Measurements from ENCODE around the gene AGL.

The AGL gene

GRCh38 chr1:99849744-99850458 lies at the start of gene AGL:
Gene AGL, plus strand, starts transcription at chr1:99850361. Its CDS starts 682 bp downstream, at chr1:99851043.
- in situ Hi-C loops (cut with HindIII; ENCODE audit: low sequenced_read_pairs): no loop called here
- peak; percentile 72 for DNase-seq (ENCODE audit: low read depth, low spot score)
- H3K4me3 ChIP-seq (ENCODE audit: low read depth, low read length): peak within 1 kb of the TSS; percentile 85
- TF ChIP-seq CTCF (IDR thresholded peaks at IDR 0.05; ENCODE audit: low read depth, low read length): no peak

- H3K4me3 ChIP-seq (ENCODE audit: low read depth, low read length): no peak overlapping the region
- in situ Hi-C loops (cut with HindIII; ENCODE audit: low sequenced_read_pairs): no loop called here
- TF ChIP-seq CTCF (IDR thresholded peaks at IDR 0.05; ENCODE audit: low read depth, low read length): no peak
Measured at GRCh38 chr1:99801584-99801983, 48.6 kb upstream of the AGL start.

DNA sequence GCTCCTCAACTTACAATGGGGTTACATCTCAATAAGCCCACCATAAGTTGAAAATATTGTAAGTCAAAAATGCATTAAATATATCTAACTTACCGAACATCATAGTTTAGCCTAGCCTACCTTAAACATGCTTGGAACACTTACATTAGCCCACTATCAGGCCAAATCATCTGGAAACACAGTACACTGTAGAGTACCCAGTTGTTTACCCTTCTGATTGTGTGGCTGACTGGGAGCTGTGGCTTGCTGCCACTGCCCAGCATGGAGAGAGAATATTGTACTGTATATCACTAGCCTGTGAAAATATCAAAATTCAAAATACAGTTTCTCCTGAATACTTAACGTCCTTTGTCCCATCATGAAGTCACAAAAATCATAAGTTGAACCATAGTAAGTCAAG lies 43.3 kb upstream of the AGL start:
- no peak for TF ChIP-seq CTCF (IDR thresholded peaks at IDR 0.05; ENCODE audit: low read depth, low read length)
- no peak for DNase-seq (ENCODE audit: low read depth, low spot score)
- in situ Hi-C loops (cut with HindIII; ENCODE audit: low sequenced_read_pairs): no loop called here
- no peak overlapping the region for H3K4me3 ChIP-seq (ENCODE audit: low read depth, low read length)

More at GRCh38 chr1:99801584-99801983, 48.6 kb upstream of the AGL start:
- no peak for DNase-seq (ENCODE audit: low read depth, low spot score)

GRCh38 chr1:99808391-99809115 lies 41.6 kb upstream of the AGL start:
- peak; percentile 40 for TF ChIP-seq CTCF (IDR thresholded peaks at IDR 0.05; ENCODE audit: low read depth, low read length)
- peak; percentile 90 for DNase-seq (ENCODE audit: low read depth, low spot score)
- H3K4me3 ChIP-seq (ENCODE audit: low read depth, low read length): no peak overlapping the region
- in situ Hi-C loops (cut with HindIII; ENCODE audit: low sequenced_read_pairs): no loop called here

DNA sequence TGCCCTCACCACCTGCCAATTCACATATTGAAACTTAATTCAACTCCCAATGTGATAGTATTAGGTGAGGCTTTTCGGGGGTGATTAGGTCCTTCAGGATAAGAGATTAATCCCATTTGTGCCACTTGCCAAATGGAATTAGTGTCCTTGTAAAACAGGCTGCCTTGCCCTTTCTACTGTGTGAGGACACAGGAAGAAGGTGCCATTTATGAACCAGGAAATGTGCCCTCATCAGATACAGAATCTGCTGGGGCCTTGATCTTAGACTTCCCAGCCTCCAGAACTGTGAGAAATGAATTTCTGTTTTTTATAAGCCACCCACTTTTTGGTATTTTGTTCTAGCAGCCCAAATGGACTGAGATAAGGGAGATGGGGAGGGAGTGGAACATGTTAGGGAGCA lies 39.1 kb upstream of the AGL start:
- DNase-seq (ENCODE audit: low read depth, low spot score): no peak
- H3K4me3 ChIP-seq (ENCODE audit: low read depth, low read length): no peak overlapping the region
- TF ChIP-seq CTCF (IDR thresholded peaks at IDR 0.05; ENCODE audit: low read depth, low read length): no peak
- in situ Hi-C loops (cut with HindIII; ENCODE audit: low sequenced_read_pairs): no loop called here

DNA sequence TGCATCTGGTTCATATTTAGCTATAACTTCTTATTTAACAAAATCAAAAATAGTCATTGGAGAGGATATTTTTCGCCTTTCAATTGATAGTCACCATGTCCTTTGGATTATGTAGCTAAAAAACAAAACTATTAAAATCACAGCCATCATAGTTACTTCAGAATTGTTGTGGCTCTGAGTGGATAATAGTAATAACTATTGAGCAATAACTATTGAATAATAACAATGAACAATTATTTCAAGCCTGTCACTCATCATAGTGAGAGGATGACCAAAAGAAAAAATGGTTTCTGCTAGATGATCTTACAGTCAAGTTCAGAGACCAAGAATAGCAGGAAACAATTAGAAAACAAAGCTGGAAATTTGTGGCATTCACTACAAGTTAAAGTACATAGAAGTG lies 38.4 kb upstream of the AGL start:
- DNase-seq (ENCODE audit: low read depth, low spot score): no peak
- in situ Hi-C loops (cut with HindIII; ENCODE audit: low sequenced_read_pairs): no loop called here
- H3K4me3 ChIP-seq (ENCODE audit: low read depth, low read length): no peak overlapping the region
- no peak for TF ChIP-seq CTCF (IDR thresholded peaks at IDR 0.05; ENCODE audit: low read depth, low read length)

Data from astrocyte of the spinal cord (primary cell).